Uterus (tissue), 4 donors: ENCODE measurements around the gene DENND2A. TPM values are rescaled to one million over a fixed set of nuclear protein-coding genes. Genes with fewer than 3 reads are reported as not detected.
A peak's percentile ranks its signal among the peaks of the same experiment; 100 is the strongest.
"Not testable (repeated sequence)": the region's sequence is repeated elsewhere in the genome, so short reads cannot be mapped to it uniquely, and the experiment has no call there.

Experiments
- DNase-seq, 2 donors: peaks; one replicate each; pipeline ENCODE4 v3.0.0-alpha.2; 2019 to 2020
- H3K27ac ChIP-seq, 2 donors: fragments of 200-600 bp; sonication (generic); 1 replicate in 1 of 2; 2 replicates in 1 of 2; pipeline ENCODE4 v1.5.1; 2016 to 2018
- H3K27me3 ChIP-seq, 2 donors: fragments of 200-600 bp; sonication (generic); one replicate each; pipeline ENCODE4 v1.5.1; 2018 to 2019; ENCODE audit warnings: control low read depth in 1 of 2
- H3K36me3 ChIP-seq, 2 donors: fragments of 200-600 bp; sonication (generic); one replicate each; pipeline ENCODE4 v1.5.1; 2019; ENCODE audit warnings: control low read depth in 1 of 2
- H3K4me1 ChIP-seq, 2 donors: fragments of 200-600 bp; sonication (generic); one replicate each; pipeline ENCODE4 v1.5.1; 2018 to 2019; ENCODE audit warnings: control low read depth in 1 of 2
- H3K4me3 ChIP-seq, 2 donors: fragments of 200-600 bp; sonication (generic); 1 replicate in 1 of 2; 2 replicates in 1 of 2; pipeline ENCODE4 v1.5.1; 2018 to 2019; ENCODE audit warnings: mild to moderate bottlenecking in 1 of 2
- H3K9me3 ChIP-seq, 2 donors: fragments of 200-600 bp; sonication (generic); one replicate each; pipeline ENCODE4 v1.5.1; 2019; ENCODE audit warnings: control low read depth in 1 of 2
- CTCF ChIP-seq, 4 experiments: fragments of 200-600 bp in 2 of 4; fragments of 450-650 bp in 2 of 4; sonication (generic) in 2 of 4; IDR thresholded peaks; one replicate each; pipeline ENCODE4 v1.5.1; 2016 to 2019; ENCODE audit warnings: antibody characterized with exemption in 4 of 4, mild to moderate bottlenecking in 2 of 4, moderate library complexity in 1 of 4
- POLR2A ChIP-seq, 2 donors: fragments of 450-650 bp; IDR thresholded peaks; one replicate each; pipeline ENCODE4 v1.6.1; 2016; ENCODE audit warnings: antibody characterized with exemption in 2 of 2, mild to moderate bottlenecking in 1 of 2, moderate library complexity in 1 of 2
- intact Hi-C: fragments of 100-400 bp; cut with DNase I; formaldehyde crosslinking; loops from one replicate; pipeline ENCODE4 v1.15.1; 2023; ENCODE audit warnings: low total_unique reads
- total RNA-seq, 4 donors: library from RNA; depleted of rRNA in 3 of 4; stranded (reverse); fragments of >200 nt in 3 of 4; gene quantifications; one replicate each; pipeline versions ENCODE4 v1.1.0 to v1.2.4, GENCODE V29; 2014 to 2023
- donor health status: DM: yes; HTN: yes; CAD: no.

Gene DENND2A
- total RNA-seq, 4 donors from 2014 or later, result 9.1 to 84.8 (median 35.5) TPM

GRCh38 chr7:140672382-140673062, 31.9 kb upstream of the DENND2A start, which contains the start of gene ADCK2:
Gene ADCK2 (plus strand): TSS chr7:140672945. CDS start chr7:140673331, 386 bp downstream.
- DNase-seq, result peak; percentile 47 to 58
- peak within 1 kb of the TSS; percentile 61 to 74 for H3K4me3 ChIP-seq
- intact Hi-C loops, result no loop called here
- H3K27ac ChIP-seq, result peak within 1 kb of the TSS; percentile 79 to 88
- no peak for TF ChIP-seq CTCF (IDR thresholded peaks at IDR 0.05)
- peak in 1 of 2 donors; percentile 54 for TF ChIP-seq POLR2A (IDR thresholded peaks at IDR 0.05)
- no peaks in the 10 kb centered on the region for H3K36me3 ChIP-seq
- H3K27me3 ChIP-seq, result no peaks in the 10 kb centered on the region
- H3K4me1 ChIP-seq, result no peaks in the 10 kb centered on the region
- no peaks in the 10 kb centered on the region for H3K9me3 ChIP-seq

- intact Hi-C loops, result no loop called here
- H3K4me3 ChIP-seq, result no peak overlapping the region
- DNase-seq, result no peak
- no peaks in the 10 kb centered on the region for H3K36me3 ChIP-seq
- no peaks in the 10 kb centered on the region for H3K27me3 ChIP-seq
- H3K9me3 ChIP-seq, result no peaks in the 10 kb centered on the region
- no peaks in the 10 kb centered on the region for H3K4me1 ChIP-seq
- TF ChIP-seq CTCF (IDR thresholded peaks at IDR 0.05), result no peak
- TF ChIP-seq POLR2A (IDR thresholded peaks at IDR 0.05), result no peak
- no peak overlapping the region for H3K27ac ChIP-seq
Measured at GRCh38 chr7:140671966-140672365, 31.4 kb upstream of the DENND2A start.

- intact Hi-C loops, result no loop called here
- Histone ChIP-seq H3K4me1 (no peaks in the 10 kb centered on the region), H3K9me3 (no peaks in the 10 kb centered on the region), H3K36me3 (no peaks in the 10 kb centered on the region), H3K27ac (no peak overlapping the region), H3K4me3 (no peak overlapping the region), H3K27me3 (no peaks in the 10 kb centered on the region)
- no peak for TF ChIP-seq CTCF (IDR thresholded peaks at IDR 0.05)
- no peak for TF ChIP-seq POLR2A (IDR thresholded peaks at IDR 0.05)
- no peak for DNase-seq
Measured at GRCh38 chr7:140670343-140670935, 29.8 kb upstream of the DENND2A start.

GRCh38 chr7:140669862-140670261, 29.2 kb upstream of the DENND2A start:
- H3K27me3 ChIP-seq, H3K9me3 ChIP-seq, H3K4me1 ChIP-seq, H3K27ac ChIP-seq, intact Hi-C loops, H3K36me3 ChIP-seq, H3K4me3 ChIP-seq, DNase-seq: not testable (repeated sequence)

GRCh38 chr7:140669352-140669751, 28.7 kb upstream of the DENND2A start:
- TF ChIP-seq CTCF (IDR thresholded peaks at IDR 0.05) (no peak), POLR2A (IDR thresholded peaks at IDR 0.05) (no peak)
- Histone ChIP-seq H3K36me3 (no peaks in the 10 kb centered on the region), H3K4me3 (no peak overlapping the region), H3K27me3 (no peaks in the 10 kb centered on the region), H3K4me1 (no peaks in the 10 kb centered on the region), H3K27ac (no peak overlapping the region), H3K9me3 (no peaks in the 10 kb centered on the region)
- no peak for DNase-seq
- intact Hi-C loops, result no loop called here
